ENCODE measurements around the gene GAB2. TPM values are rescaled to one million over a fixed set of nuclear protein-coding genes. Genes with fewer than 3 reads are reported as not detected.

The GAB2 gene
- total and polyA plus RNA-seq, 2 of the 13 experiments (the other 11 are each of a cell fraction or from before 2014, with no cell fraction given): 4.1 to 8.6 TPM

GRCh38 chr11:78256962-78257361 is 160.7 kb downstream of the GAB2 start (continued):
- TF ChIP-seq MLX (CRISPR knock-in tag; IDR thresholded peaks at IDR 0.05) (no peak), ZNF746 (CRISPR knock-in tag; IDR thresholded peaks at IDR 0.05) (no peak), ONECUT2 (CRISPR knock-in tag; IDR thresholded peaks at IDR 0.05) (no peak), ZNF282 (IDR thresholded peaks at IDR 0.05; ENCODE audit: partially characterized antibody) (no peak)

- POLR2A ChIA-PET: no interaction called here
- in situ Hi-C loops (cut with HindIII; ENCODE audit: extremely low pct_ligation_motif_present, low pct_unique_long_range_greater_than_20kb): no loop called here
Observed at GRCh38 chr11:78255919-78256318, 161.7 kb downstream of the GAB2 start.

GRCh38 chr11:78254268-78254667 is 163.4 kb downstream of the GAB2 start:
- Histone ChIP-seq H3K79me2 (ENCODE audit: insufficient read depth, low read length) (no peaks in the 10 kb centered on the region), H3K4me1 (ENCODE audit: insufficient read depth, low read length) (peaks cover 16% of the 10 kb centered on the region), H3K27me3 (ENCODE audit: control insufficient read depth in 1 of 2, insufficient read depth in 2 of 2, low read length in 2 of 2) (no peaks in the 10 kb centered on the region), H3K9me3 (ENCODE audit: low read length) (no peaks in the 10 kb centered on the region), H4K20me1 (ENCODE audit: insufficient read depth, low read length) (no peaks in the 10 kb centered on the region), H2AFZ (ENCODE audit: low read length) (no peak overlapping the region), H3K9ac (ENCODE audit: insufficient read depth, low read depth, low read length) (no peak overlapping the region), H3K27ac (ENCODE audit: extremely low read length, insufficient read depth, low read length) (no peak overlapping the region), H3K4me3 (replicated peaks in 1 of 3; ENCODE audit: insufficient read depth in 1 of 3, low read depth in 2 of 3, low read length in 3 of 3) (no peak overlapping the region), H3K4me2 (ENCODE audit: low read depth, low read length) (no peak overlapping the region), H3K36me3 (replicated peaks in 1 of 2; ENCODE audit: control insufficient read depth in 1 of 2, insufficient read depth in 2 of 2, low read length in 2 of 2) (peaks cover 2 to 8% of the 10 kb centered on the region in 2 experiments; a peak in 3 of 5 replicates)
- intact Hi-C loops (cut with micrococcal nuclease; ENCODE audit: unreplicated experiment) (no loop called here), in situ Hi-C loops (cut with HindIII; ENCODE audit: extremely low pct_ligation_motif_present, low pct_unique_long_range_greater_than_20kb) (no loop called here)
- no TSS peak for BruUV-seq (replicated peaks)
- WGBS (ENCODE audit: low lambda C conversion rate): 92% methylated on average over 4 of the region's 4 CpGs
- ATAC-seq (no peak), FAIRE-seq (no peak), DNase-seq (ENCODE audit: low spot score) (no peak)
- POLR2A ChIA-PET: no interaction called here
- CTCF ChIA-PET (ENCODE audit: low intra/inter-chr PET ratio, low total read pairs): no interaction called here
- TF ChIP-seq ARID5B (CRISPR knock-in tag; IDR thresholded peaks at IDR 0.05): no peak
- no peak for TF ChIP-seq ZNF841 (CRISPR knock-in tag; IDR thresholded peaks at IDR 0.05; ENCODE audit: borderline replicate concordance)
- TF ChIP-seq CCAR2 (optimal IDR thresholded peaks at IDR 0.05; ENCODE audit: low read depth, low read length): no peak
- TF ChIP-seq RBM39 (IDR thresholded peaks at IDR 0.05; ENCODE audit: low read depth, low read length, poor library complexity, severe bottlenecking): no peak
- no peak for TF ChIP-seq ZNF547 (CRISPR knock-in tag; IDR thresholded peaks at IDR 0.05)
- TF ChIP-seq IKZF5 (CRISPR knock-in tag; IDR thresholded peaks at IDR 0.05): no peak
- TF ChIP-seq ZNF713 (CRISPR knock-in tag; IDR thresholded peaks at IDR 0.05): no peak

More at GRCh38 chr11:78255919-78256318, 161.7 kb downstream of the GAB2 start:
- Histone ChIP-seq H3K36me3 (replicated peaks in 1 of 2; ENCODE audit: control insufficient read depth in 1 of 2, insufficient read depth in 2 of 2, low read length in 2 of 2) (no peaks in the 10 kb centered on the region), H3K9ac (ENCODE audit: insufficient read depth, low read depth, low read length) (no peak overlapping the region), H3K27me3 (ENCODE audit: control insufficient read depth in 1 of 2, insufficient read depth in 2 of 2, low read length in 2 of 2) (no peaks in the 10 kb centered on the region), H3K27ac (ENCODE audit: extremely low read length, insufficient read depth, low read length) (no peak overlapping the region), H3K4me2 (ENCODE audit: low read depth, low read length) (no peak overlapping the region), H3K9me3 (ENCODE audit: low read length) (no peaks in the 10 kb centered on the region), H3K79me2 (ENCODE audit: insufficient read depth, low read length) (no peaks in the 10 kb centered on the region), H3K4me3 (replicated peaks in 1 of 3; ENCODE audit: insufficient read depth in 1 of 3, low read depth in 2 of 3, low read length in 3 of 3) (no peak overlapping the region), H2AFZ (ENCODE audit: low read length) (no peak overlapping the region), H4K20me1 (ENCODE audit: insufficient read depth, low read length) (no peaks in the 10 kb centered on the region), H3K4me1 (ENCODE audit: insufficient read depth, low read length) (peaks cover 29% of the 10 kb centered on the region)
- intact Hi-C loops (cut with micrococcal nuclease; ENCODE audit: unreplicated experiment): no loop called here
- DNase-seq (ENCODE audit: low spot score) (no peak), ATAC-seq (no peak), FAIRE-seq (no peak)
- CTCF ChIA-PET (ENCODE audit: low intra/inter-chr PET ratio, low total read pairs): no interaction called here
- whole genome bisulfite sequencing (ENCODE audit: low lambda C conversion rate): 94% methylated on average over 2 of the region's 2 CpGs
- TF ChIP-seq MAFK (conservative IDR thresholded peaks at IDR 0.05 in 1 of 2, IDR thresholded peaks at IDR 0.05 in 1 of 2; ENCODE audit: low read length in 2 of 2): 0 out of 4 replicates have a peak, but pooled peaks have one; percentile 6 to 9
- no peak for TF ChIP-seq EHMT2 (IDR thresholded peaks at IDR 0.05; ENCODE audit: borderline replicate concordance, low read depth, low read length)
- no TSS peak for BruUV-seq (replicated peaks)
